HepG2 (cell line): Measurements from ENCODE around the gene C2orf15. TPM values are rescaled to one million over a fixed set of nuclear protein-coding genes. Genes with fewer than 3 reads are reported as not detected.

ENCODE experiments used
- CCDC6 ChIP-seq: sonication (generic); formaldehyde crosslinking; IDR thresholded peaks from 2 replicates; pipeline ENCODE4 v1.8.1; 2022; ENCODE audit warnings: mild to moderate bottlenecking, missing genetic modification reagents, moderate library complexity
- CREBL2 ChIP-seq: sonication (generic); formaldehyde crosslinking; IDR thresholded peaks from 2 replicates; pipeline ENCODE4 v1.8.1; 2023; ENCODE audit warnings: missing genetic modification reagents, mild to moderate bottlenecking, borderline replicate concordance
- EEA1 ChIP-seq: sonication (generic); formaldehyde crosslinking; IDR thresholded peaks from 2 replicates; pipeline ENCODE4 v1.5.1; 2020; ENCODE audit warnings: mild to moderate bottlenecking, missing genetic modification reagents, borderline replicate concordance
- FIP1L1 ChIP-seq: fragments of 200-400 bp; formaldehyde crosslinking; IDR thresholded peaks from 2 replicates; pipeline ENCODE4 v1.6.1; 2018; ENCODE audit warnings: low read depth, mild to moderate bottlenecking, low read length, moderate library complexity, borderline replicate concordance; ENCODE audit not compliant: insufficient read depth
- GPN1 ChIP-seq: sonication (generic); formaldehyde crosslinking; IDR thresholded peaks from 2 replicates; pipeline ENCODE4 v1.5.1; 2020; ENCODE audit warnings: missing genetic modification reagents, borderline replicate concordance
- HNRNPLL ChIP-seq: fragments of 200-400 bp; formaldehyde crosslinking; IDR thresholded peaks from 2 replicates; pipeline ENCODE4 v1.6.1; 2017; ENCODE audit warnings: mild to moderate bottlenecking, low read depth, low read length; ENCODE audit not compliant: poor library complexity, severe bottlenecking
- KLF11 ChIP-seq: IDR thresholded peaks from 2 replicates; pipeline ENCODE4 v1.6.1; 2016; ENCODE audit warnings: missing compliant biosample characterization
- KLF9 ChIP-seq: IDR thresholded peaks from 2 replicates; pipeline ENCODE4 v1.6.1; 2016; ENCODE audit warnings: low read depth
- MED1 ChIP-seq: sonication (generic); formaldehyde crosslinking; IDR thresholded peaks from 2 replicates; pipeline ENCODE4 v1.4.0; 2020; ENCODE audit warnings: missing genetic modification reagents
- MLLT10 ChIP-seq: sonication (generic); formaldehyde crosslinking; IDR thresholded peaks from 2 replicates; pipeline ENCODE4 v1.4.0; 2020; ENCODE audit warnings: missing genetic modification reagents
- PBX2 ChIP-seq: IDR thresholded peaks from 2 replicates; pipeline ENCODE4 v1.6.1; 2016; ENCODE audit warnings: control low read depth
- SMYD3 ChIP-seq: sonication (generic); formaldehyde crosslinking; IDR thresholded peaks from 2 replicates; pipeline ENCODE4 v1.8.1; 2023; ENCODE audit warnings: mild to moderate bottlenecking, missing genetic modification reagents
- SRSF4 ChIP-seq: fragments of 200-400 bp; formaldehyde crosslinking; IDR thresholded peaks from one replicate; pipeline ENCODE4 v1.6.1; 2018; ENCODE audit warnings: mild to moderate bottlenecking, low read depth, low read length, moderate library complexity; ENCODE audit not compliant: poor library complexity, severe bottlenecking
- TAF15 ChIP-seq: fragments of 200-400 bp; formaldehyde crosslinking; IDR thresholded peaks from one replicate; pipeline ENCODE4 v1.6.1; 2018; ENCODE audit warnings: mild to moderate bottlenecking, low read depth, low read length; ENCODE audit not compliant: poor library complexity, severe bottlenecking
- TP53 ChIP-seq: sonication (generic); formaldehyde crosslinking; conservative IDR thresholded peaks from 2 replicates; pipeline ENCODE4 v1.4.0; 2020; ENCODE audit warnings: missing genetic modification reagents
- ZBTB34 ChIP-seq: sonication (generic); formaldehyde crosslinking; IDR thresholded peaks from 2 replicates; pipeline ENCODE4 v1.8.0; 2022; ENCODE audit warnings: mild to moderate bottlenecking, missing genetic modification reagents
- ZBTB8A ChIP-seq: sonication (generic); formaldehyde crosslinking; IDR thresholded peaks from 2 replicates; pipeline ENCODE4 v1.4.0; 2020; ENCODE audit warnings: mild to moderate bottlenecking, low read depth, missing genetic modification reagents, borderline replicate concordance
- ZNF251 ChIP-seq: sonication (generic); formaldehyde crosslinking; IDR thresholded peaks from 2 replicates; pipeline ENCODE4 v1.9.0; 2021; ENCODE audit warnings: mild to moderate bottlenecking, missing genetic modification reagents
- ZNF274 ChIP-seq: sonication (generic); formaldehyde crosslinking; IDR thresholded peaks from 2 replicates; pipeline ENCODE4 v1.5.1; 2020; ENCODE audit warnings: mild to moderate bottlenecking, missing genetic modification reagents
- ZNF597 ChIP-seq: sonication (generic); formaldehyde crosslinking; IDR thresholded peaks from 2 replicates; pipeline ENCODE4 v1.5.0; 2020; ENCODE audit warnings: missing genetic modification reagents
- ZNF616 ChIP-seq: sonication (generic); formaldehyde crosslinking; IDR thresholded peaks from 2 replicates; pipeline ENCODE4 v1.5.0; 2020; ENCODE audit warnings: low read depth, mild to moderate bottlenecking, missing genetic modification reagents
- ZNF629 ChIP-seq: sonication (generic); formaldehyde crosslinking; conservative IDR thresholded peaks from 2 replicates; pipeline ENCODE4 v1.5.0; 2020; ENCODE audit warnings: missing genetic modification reagents
- ZNF773 ChIP-seq: sonication (generic); formaldehyde crosslinking; IDR thresholded peaks from 2 replicates; pipeline ENCODE4 v1.4.0; 2020; ENCODE audit warnings: missing genetic modification reagents, borderline replicate concordance
- ZXDC ChIP-seq: sonication (generic); formaldehyde crosslinking; IDR thresholded peaks from 2 replicates; pipeline ENCODE4 v1.5.0; 2020; ENCODE audit warnings: mild to moderate bottlenecking, missing genetic modification reagents
- polyA plus RNA-seq, 8 experiments: library from polyadenylated mRNA; depleted of rRNA in 3 of 8; stranded (reverse) in 7 of 8; unstranded in 1 of 8; fragments of >200 nt; fragmentation: Illumina TruSeq in 4 of 8; extraction: Trizol in 4 of 8; gene quantifications; 2 replicates each; pipeline versions ENCODE4 v1.2.1 to v1.2.3, GENCODE V29; 2011 to 2016; ENCODE audit warnings: low read depth in 4 of 8, missing spikeins in 1 of 8, mixed read lengths in 1 of 8; ENCODE audit not compliant: insufficient read depth in 1 of 8
- total RNA-seq, 5 experiments: library from RNA; depleted of rRNA; stranded (reverse); fragments of >200 nt; fragmentation: Illumina TruSeq; extraction: Trizol; gene quantifications; 2 replicates each; pipeline ENCODE4 v1.2.3, GENCODE V29; 2016; ENCODE audit warnings: low read depth in 1 of 5

Gene C2orf15
- total and polyA plus RNA-seq, 2 of the 13 experiments (the other 11 are each of a cell fraction or from before 2014, with no cell fraction given), result 5.5 to 8.3 TPM

GRCh38 chr2:99183025-99183424, 41.5 kb downstream of the C2orf15 start (continued):
- no peak for TF ChIP-seq ZXDC (CRISPR knock-in tag)
- no peak for TF ChIP-seq TAF15
- TF ChIP-seq KLF11 (CRISPR knock-in tag), result no peak
- TF ChIP-seq KLF9 (CRISPR knock-in tag), result no peak
- no peak for TF ChIP-seq ZNF597
- no peak for TF ChIP-seq SMYD3 (CRISPR knock-in tag)
- no peak for TF ChIP-seq ZNF629 (CRISPR knock-in tag)
- peak; percentile 63 for TF ChIP-seq MED1 (CRISPR knock-in tag)
- no peak for TF ChIP-seq ZNF616 (CRISPR knock-in tag)
- no peak for TF ChIP-seq PBX2 (CRISPR knock-in tag)
- no peak for TF ChIP-seq ZBTB8A (CRISPR knock-in tag)
- TF ChIP-seq SRSF4, result no peak
- TF ChIP-seq CCDC6 (CRISPR knock-in tag), result no peak
- TF ChIP-seq HNRNPLL, result no peak
- no peak for TF ChIP-seq GPN1 (CRISPR knock-in tag)
- TF ChIP-seq ZNF251 (CRISPR knock-in tag), result no peak
- TF ChIP-seq ZNF274 (CRISPR knock-in tag), result no peak
- no peak for TF ChIP-seq EEA1 (CRISPR knock-in tag)
- no peak for TF ChIP-seq TP53 (CRISPR knock-in tag)
- TF ChIP-seq MLLT10 (CRISPR knock-in tag), result no peak
- TF ChIP-seq ZBTB34 (CRISPR knock-in tag), result no peak
- no peak for TF ChIP-seq CREBL2 (CRISPR knock-in tag)
- TF ChIP-seq ZNF773 (CRISPR knock-in tag), result no peak
- no peak for TF ChIP-seq FIP1L1
